ENCODE measurements around the gene SLC25A39.
"Not testable (repeated sequence)": the region's sequence is repeated elsewhere in the genome, so short reads cannot be mapped to it uniquely, and the experiment has no call there.

The SLC25A39 gene

GRCh38 chr17:44324571-44325275, at the start of gene SLC25A39:
TSS of gene SLC25A39 (minus strand) at chr17:44324823. CDS start at chr17:44323562, 1,261 bp downstream.
- peak; percentile 53 for DNase-seq

GRCh38 chr17:44372036-44372435, 47.4 kb upstream of the SLC25A39 start:
- no peak for DNase-seq

GRCh38 chr17:44369414-44370023, 44.9 kb upstream of the SLC25A39 start:
- DNase-seq = not testable (repeated sequence)

GRCh38 chr17:44368391-44369243, 44.0 kb upstream of the SLC25A39 start:
- not testable (repeated sequence) for DNase-seq

GRCh38 chr17:44367231-44367979, 42.8 kb upstream of the SLC25A39 start:
- no peak for DNase-seq

- DNase-seq = not testable (repeated sequence)
These were observed 40.4 kb upstream of the SLC25A39 start for GRCh38 chr17:44365051-44365450.

- no peak for DNase-seq
These were observed 39.1 kb upstream of the SLC25A39 start, which contains the start of gene FAM171A2 for GRCh38 chr17:44363613-44364159. TSS of gene FAM171A2 (minus strand) at chr17:44363853. CDS start at chr17:44363714, 139 bp downstream.

GRCh38 chr17:44362949-44363612, 38.5 kb upstream of the SLC25A39 start:
- no peak for DNase-seq

GRCh38 chr17:44362459-44362948, 37.9 kb upstream of the SLC25A39 start:
- no peak for DNase-seq

- no peak for DNase-seq
These were observed 37.0 kb upstream of the SLC25A39 start for GRCh38 chr17:44361292-44362260.

GRCh38 chr17:44360826-44361225, 36.2 kb upstream of the SLC25A39 start:
- DNase-seq = no peak

GRCh38 chr17:44360144-44360533, 35.5 kb upstream of the SLC25A39 start:
- DNase-seq = no peak

GRCh38 chr17:44359458-44360143, 35.0 kb upstream of the SLC25A39 start:
- no peak for DNase-seq

- DNase-seq = no peak
These were observed 34.4 kb upstream of the SLC25A39 start for GRCh38 chr17:44359006-44359405.

- no peak for DNase-seq
These were observed 33.4 kb upstream of the SLC25A39 start for GRCh38 chr17:44358066-44358465.

GRCh38 chr17:44356241-44356640, 31.6 kb upstream of the SLC25A39 start:
- no peak for DNase-seq

GRCh38 chr17:44355642-44356099, 31.0 kb upstream of the SLC25A39 start:
- no peak for DNase-seq

- DNase-seq = no peak
These were observed 30.2 kb upstream of the SLC25A39 start for GRCh38 chr17:44354582-44355561.
